OCI-LY7 (cell line): Measurements from ENCODE around the gene GALK1. TPM values are rescaled to one million over a fixed set of nuclear protein-coding genes. Genes with fewer than 3 reads are reported as not detected.

ENCODE experiments used
- BruUV-seq: library from RNA; stranded (reverse); fragments of 400-500 nt; replicated peaks from 2 replicates; lab custom pipeline; 2021; lab: Mats Ljungman, UMichigan
- CTCF ChIA-PET: fragments of 300-600 bp; sonication (Branson Sonifier 250); formaldehyde crosslinking; loops from one replicate; lab custom pipeline; 2022; ENCODE audit warnings: antibody characterized with exemption; ENCODE audit not compliant: unreplicated experiment; lab: Charles Lee
- POLR2A ChIA-PET: fragments of 300-600 bp; sonication (Branson Sonifier 250); formaldehyde crosslinking; loops from one replicate; lab custom pipeline; 2022; ENCODE audit warnings: antibody characterized with exemption; lab: Charles Lee
- DNase-seq: peaks from one replicate; pipeline ENCODE4 v3.0.0-alpha.2; 2015; ENCODE audit warnings: low spot score
- H2AFZ ChIP-seq: fragments of 200-600 bp; sonication (generic), shearing (Covaris generic); 2 replicates; pipeline ENCODE4 v1.6.1; 2014; ENCODE audit warnings: mild to moderate bottlenecking, antibody characterized with exemption, low read length, moderate library complexity
- H3K27ac ChIP-seq: fragments of 200-600 bp; sonication (generic); 2 replicates; pipeline ENCODE4 v1.5.1; 2014; ENCODE audit warnings: mixed run types, low read depth, mild to moderate bottlenecking, moderate library complexity, low read length, inconsistent platforms; ENCODE audit not compliant: poor library complexity, severe bottlenecking
- H3K36me3 ChIP-seq: fragments of 200-600 bp; sonication (generic); 2 replicates; pipeline ENCODE4 v1.6.1; 2014; ENCODE audit warnings: mild to moderate bottlenecking, antibody characterized with exemption, low read length, moderate library complexity, mixed read lengths; ENCODE audit not compliant: insufficient read depth
- H3K4me1 ChIP-seq: fragments of 200-600 bp; sonication (generic); 2 replicates; pipeline ENCODE4 v1.5.1; 2014; ENCODE audit warnings: mild to moderate bottlenecking, low read length; ENCODE audit not compliant: insufficient read depth, poor library complexity, severe bottlenecking
- H3K4me2 ChIP-seq: fragments of 200-600 bp; sonication (generic); 2 replicates; pipeline ENCODE4 v1.6.1; 2014; ENCODE audit warnings: mild to moderate bottlenecking, low read length
- H3K4me3 ChIP-seq: fragments of 200-600 bp; sonication (generic); 2 replicates; pipeline ENCODE4 v1.5.1; 2014; ENCODE audit warnings: mild to moderate bottlenecking, low read depth, low read length; ENCODE audit not compliant: poor library complexity, severe bottlenecking
- H3K79me2 ChIP-seq: fragments of 200-600 bp; sonication (generic); 2 replicates; pipeline ENCODE4 v1.6.1; 2016; ENCODE audit warnings: low read depth, mild to moderate bottlenecking, low read length, moderate library complexity, mixed read lengths; ENCODE audit not compliant: insufficient read depth
- H3K9me2 ChIP-seq: fragments of 200-600 bp; sonication (generic); 2 replicates; pipeline ENCODE4 v1.6.1; 2016; ENCODE audit warnings: mild to moderate bottlenecking, low read length, mixed read lengths; ENCODE audit not compliant: insufficient read depth
- H3K9me3 ChIP-seq: fragments of 200-600 bp; sonication (generic); 2 replicates; pipeline ENCODE4 v1.6.1; 2014; ENCODE audit warnings: mild to moderate bottlenecking, mixed run types, low read length, mixed read lengths
- H4K20me1 ChIP-seq: fragments of 200-600 bp; sonication (generic); 2 replicates; pipeline ENCODE4 v1.6.1; 2014; ENCODE audit warnings: mild to moderate bottlenecking, antibody characterized with exemption, low read length, moderate library complexity, mixed read lengths; ENCODE audit not compliant: insufficient read depth
- CTCF ChIP-seq: fragments of 200-600 bp; sonication (generic); conservative IDR thresholded peaks from 2 replicates; pipeline ENCODE4 v1.5.1; 2014; ENCODE audit warnings: mild to moderate bottlenecking, antibody characterized with exemption, low read length, moderate library complexity, mixed read lengths
- EZH2phosphoT487 ChIP-seq: fragments of 200-600 bp; sonication (generic); IDR thresholded peaks from 2 replicates; pipeline ENCODE4 v1.6.1; 2018; ENCODE audit warnings: low read depth, borderline replicate concordance, mild to moderate bottlenecking, mixed run types, antibody characterized with exemption, low read length, moderate library complexity, mixed read lengths
- intact Hi-C: fragments of 100-400 bp; cut with micrococcal nuclease; formaldehyde crosslinking; loops from one replicate; pipeline ENCODE4 v1.10.0; 2022; ENCODE audit not compliant: unreplicated experiment
- total RNA-seq, 2 experiments: library from RNA; depleted of rRNA in 1 of 2; stranded (reverse); fragments of >200 nt in 1 of 2; shearing (Covaris generic) in 1 of 2; gene quantifications; 2 replicates each; pipeline ENCODE4 v1.2.3, GENCODE V29; 2014 to 2022

GALK1 gene
- total RNA-seq, 2 experiments from 2014 or later = 74.8 to 99.4 TPM

- POLR2A ChIA-PET = no interaction called here
- Histone ChIP-seq H4K20me1 (no peaks in the 10 kb centered on the region), H3K9me2 (no peaks in the 10 kb centered on the region), H3K9me3 (no peaks in the 10 kb centered on the region), H3K4me3 (no peak overlapping the region), H3K4me1 (peaks cover 50% of the 10 kb centered on the region), H3K36me3 (no peaks in the 10 kb centered on the region), H3K4me2 (no peak overlapping the region), H2AFZ (no peak overlapping the region), H3K79me2 (no peaks in the 10 kb centered on the region), H3K27ac (no peak overlapping the region)
- BruUV-seq = no TSS peak
- no peak for DNase-seq
- no peak for TF ChIP-seq EZH2phosphoT487
- no peak for TF ChIP-seq CTCF
- intact Hi-C loops = loop anchor here (5.0 kb wide), 2 partner anchors 95 to 325 kb away; no protein-coding TSS in a partner anchor
- CTCF ChIA-PET = interaction anchor here (0.6 to 2.5 kb wide), 4 partner anchors 13 to 85 kb away, joined by 4 to 15 read pairs (median 10); partner anchors contain the start of genes GALK1, RECQL5 and SAP30BP
These were observed 12.6 kb downstream of the GALK1 start for GRCh38 chr17:75752405-75752709.

GRCh38 chr17:75751676-75752404 lies 13.2 kb downstream of the GALK1 start:
- no peaks in the 10 kb centered on the region for H3K79me2 ChIP-seq
- BruUV-seq = no TSS peak
- no peaks in the 10 kb centered on the region for H4K20me1 ChIP-seq
- H3K9me2 ChIP-seq = no peaks in the 10 kb centered on the region
- ChIA-PET CTCF (interaction anchor here (0.6 to 2.5 kb wide), 6 partner anchors 10 to 119 kb away, joined by 3 to 16 read pairs (median 9); partner anchors contain the start of genes GALK1, RECQL5 and SAP30BP), POLR2A (interaction anchor here (1.2 kb wide), 1 partner anchor 77 kb away, joined by 4 read pairs; no protein-coding TSS in a partner anchor)
- H3K36me3 ChIP-seq = no peaks in the 10 kb centered on the region
- no peak for TF ChIP-seq EZH2phosphoT487
- TF ChIP-seq CTCF = no peak
- H3K9me3 ChIP-seq = no peaks in the 10 kb centered on the region
- no peak overlapping the region for H3K4me3 ChIP-seq
- no peak overlapping the region for H3K27ac ChIP-seq
- H2AFZ ChIP-seq = no peak overlapping the region
- H3K4me1 ChIP-seq = peaks cover 50% of the 10 kb centered on the region
- H3K4me2 ChIP-seq = no peak overlapping the region
- intact Hi-C loops = loop anchor here (5.0 kb wide), 2 partner anchors 95 to 325 kb away; no protein-coding TSS in a partner anchor
- DNase-seq = no peak
